ENCODE measurements around the gene ZNF366.

The ZNF366 gene

GRCh38 chr5:72470826-72471225 lies 36.4 kb downstream of the ZNF366 start:
- no peak overlapping the region for H3K9ac ChIP-seq (ENCODE audit: low read depth in 1 of 2, low read length in 2 of 2)
- H3K27me3 ChIP-seq (ENCODE audit: control insufficient read depth in 2 of 2, insufficient read depth in 2 of 2, low read length in 2 of 2): no peaks in the 10 kb centered on the region
- H3K9me3 ChIP-seq (ENCODE audit: control insufficient read depth in 2 of 2, low read length in 2 of 2): no peaks in the 10 kb centered on the region
- no peak overlapping the region for H3K4me3 ChIP-seq (ENCODE audit: low read length in 2 of 2)
- peaks cover 0 to 2% of the 10 kb centered on the region in 2 donors for H3K4me1 ChIP-seq (ENCODE audit: control insufficient read depth in 2 of 2, insufficient read depth in 2 of 2, low read length in 2 of 2)
- no peak overlapping the region for H3K27ac ChIP-seq (ENCODE audit: low read depth in 2 of 2, low read length in 2 of 2)
- no peaks in the 10 kb centered on the region for H3K36me3 ChIP-seq (ENCODE audit: control insufficient read depth in 2 of 2, insufficient read depth in 2 of 2, low read length in 2 of 2)

GRCh38 chr5:72468606-72469005 lies 38.6 kb downstream of the ZNF366 start:
- no peak overlapping the region for H3K27ac ChIP-seq (ENCODE audit: low read depth in 2 of 2, low read length in 2 of 2)
- no peak overlapping the region for H3K9ac ChIP-seq (ENCODE audit: low read depth in 1 of 2, low read length in 2 of 2)

GRCh38 chr5:72468024-72468423 lies 39.2 kb downstream of the ZNF366 start:
- H3K4me1 ChIP-seq (ENCODE audit: control insufficient read depth in 2 of 2, insufficient read depth in 2 of 2, low read length in 2 of 2): peaks cover 2% of the 10 kb centered on the region in 2 donors
- H3K4me3 ChIP-seq (ENCODE audit: low read length in 2 of 2): no peak overlapping the region
- H3K9ac ChIP-seq (ENCODE audit: low read depth in 1 of 2, low read length in 2 of 2): no peak overlapping the region
- no peaks in the 10 kb centered on the region for H3K36me3 ChIP-seq (ENCODE audit: control insufficient read depth in 2 of 2, insufficient read depth in 2 of 2, low read length in 2 of 2)
- H3K27ac ChIP-seq (ENCODE audit: low read depth in 2 of 2, low read length in 2 of 2): no peak overlapping the region
- no peaks in the 10 kb centered on the region for H3K9me3 ChIP-seq (ENCODE audit: control insufficient read depth in 2 of 2, low read length in 2 of 2)
- H3K27me3 ChIP-seq (ENCODE audit: control insufficient read depth in 2 of 2, insufficient read depth in 2 of 2, low read length in 2 of 2): no peaks in the 10 kb centered on the region

More at GRCh38 chr5:72468606-72469005, 38.6 kb downstream of the ZNF366 start:
- no peaks in the 10 kb centered on the region for H3K36me3 ChIP-seq (ENCODE audit: control insufficient read depth in 2 of 2, insufficient read depth in 2 of 2, low read length in 2 of 2)
- H3K9me3 ChIP-seq (ENCODE audit: control insufficient read depth in 2 of 2, low read length in 2 of 2): no peaks in the 10 kb centered on the region
- H3K4me1 ChIP-seq (ENCODE audit: control insufficient read depth in 2 of 2, insufficient read depth in 2 of 2, low read length in 2 of 2): peaks cover 0 to 2% of the 10 kb centered on the region in 2 donors
- no peaks in the 10 kb centered on the region for H3K27me3 ChIP-seq (ENCODE audit: control insufficient read depth in 2 of 2, insufficient read depth in 2 of 2, low read length in 2 of 2)
- no peak overlapping the region for H3K4me3 ChIP-seq (ENCODE audit: low read length in 2 of 2)

GRCh38 chr5:72467461-72467860 lies 39.7 kb downstream of the ZNF366 start:
- Histone ChIP-seq H3K4me1 (ENCODE audit: control insufficient read depth in 2 of 2, insufficient read depth in 2 of 2, low read length in 2 of 2) (peaks cover 2% of the 10 kb centered on the region in 2 donors), H3K36me3 (ENCODE audit: control insufficient read depth in 2 of 2, insufficient read depth in 2 of 2, low read length in 2 of 2) (no peaks in the 10 kb centered on the region), H3K27ac (ENCODE audit: low read depth in 2 of 2, low read length in 2 of 2) (no peak overlapping the region), H3K27me3 (ENCODE audit: control insufficient read depth in 2 of 2, insufficient read depth in 2 of 2, low read length in 2 of 2) (no peaks in the 10 kb centered on the region), H3K9ac (ENCODE audit: low read depth in 1 of 2, low read length in 2 of 2) (no peak overlapping the region), H3K9me3 (ENCODE audit: control insufficient read depth in 2 of 2, low read length in 2 of 2) (no peaks in the 10 kb centered on the region), H3K4me3 (ENCODE audit: low read length in 2 of 2) (no peak overlapping the region)

GRCh38 chr5:72465601-72466563 lies 41.3 kb downstream of the ZNF366 start:
- H3K27ac ChIP-seq (ENCODE audit: low read depth in 2 of 2, low read length in 2 of 2): no peak overlapping the region
- H3K36me3 ChIP-seq (ENCODE audit: control insufficient read depth in 2 of 2, insufficient read depth in 2 of 2, low read length in 2 of 2): no peaks in the 10 kb centered on the region
- no peak overlapping the region for H3K4me3 ChIP-seq (ENCODE audit: low read length in 2 of 2)
- no peak overlapping the region for H3K9ac ChIP-seq (ENCODE audit: low read depth in 1 of 2, low read length in 2 of 2)
- no peaks in the 10 kb centered on the region for H3K27me3 ChIP-seq (ENCODE audit: control insufficient read depth in 2 of 2, insufficient read depth in 2 of 2, low read length in 2 of 2)
- no peaks in the 10 kb centered on the region for H3K9me3 ChIP-seq (ENCODE audit: control insufficient read depth in 2 of 2, low read length in 2 of 2)
- H3K4me1 ChIP-seq (ENCODE audit: control insufficient read depth in 2 of 2, insufficient read depth in 2 of 2, low read length in 2 of 2): peaks cover 2% of the 10 kb centered on the region in 2 donors

GRCh38 chr5:72465066-72465465 lies 42.1 kb downstream of the ZNF366 start:
- Histone ChIP-seq H3K27me3 (ENCODE audit: control insufficient read depth in 2 of 2, insufficient read depth in 2 of 2, low read length in 2 of 2) (no peaks in the 10 kb centered on the region), H3K27ac (ENCODE audit: low read depth in 2 of 2, low read length in 2 of 2) (no peak overlapping the region), H3K9ac (ENCODE audit: low read depth in 1 of 2, low read length in 2 of 2) (no peak overlapping the region), H3K4me1 (ENCODE audit: control insufficient read depth in 2 of 2, insufficient read depth in 2 of 2, low read length in 2 of 2) (peaks cover 2% of the 10 kb centered on the region in 2 donors), H3K36me3 (ENCODE audit: control insufficient read depth in 2 of 2, insufficient read depth in 2 of 2, low read length in 2 of 2) (no peaks in the 10 kb centered on the region), H3K4me3 (ENCODE audit: low read length in 2 of 2) (no peak overlapping the region), H3K9me3 (ENCODE audit: control insufficient read depth in 2 of 2, low read length in 2 of 2) (no peaks in the 10 kb centered on the region)

- no peaks in the 10 kb centered on the region for H3K9me3 ChIP-seq (ENCODE audit: control insufficient read depth in 2 of 2, low read length in 2 of 2)
- no peaks in the 10 kb centered on the region for H3K36me3 ChIP-seq (ENCODE audit: control insufficient read depth in 2 of 2, insufficient read depth in 2 of 2, low read length in 2 of 2)
- no peaks in the 10 kb centered on the region for H3K27me3 ChIP-seq (ENCODE audit: control insufficient read depth in 2 of 2, insufficient read depth in 2 of 2, low read length in 2 of 2)
- H3K4me3 ChIP-seq (ENCODE audit: low read length in 2 of 2): no peak overlapping the region
- no peak overlapping the region for H3K9ac ChIP-seq (ENCODE audit: low read depth in 1 of 2, low read length in 2 of 2)
- no peak overlapping the region for H3K27ac ChIP-seq (ENCODE audit: low read depth in 2 of 2, low read length in 2 of 2)
- H3K4me1 ChIP-seq (ENCODE audit: control insufficient read depth in 2 of 2, insufficient read depth in 2 of 2, low read length in 2 of 2): peaks cover 2 to 5% of the 10 kb centered on the region in 2 donors
Observed at GRCh38 chr5:72464071-72464470, 43.1 kb downstream of the ZNF366 start.

- Histone ChIP-seq H3K27ac (ENCODE audit: low read depth in 2 of 2, low read length in 2 of 2) (no peak overlapping the region), H3K4me1 (ENCODE audit: control insufficient read depth in 2 of 2, insufficient read depth in 2 of 2, low read length in 2 of 2) (peaks cover 2 to 5% of the 10 kb centered on the region in 2 donors), H3K9ac (ENCODE audit: low read depth in 1 of 2, low read length in 2 of 2) (no peak overlapping the region)
Observed at GRCh38 chr5:72463449-72464052, 43.7 kb downstream of the ZNF366 start.

GRCh38 chr5:72460413-72460812 lies 46.8 kb downstream of the ZNF366 start:
- H3K9ac ChIP-seq (ENCODE audit: low read depth in 1 of 2, low read length in 2 of 2): no peak overlapping the region
- H3K4me3 ChIP-seq (ENCODE audit: low read length in 2 of 2): no peak overlapping the region
- H3K4me1 ChIP-seq (ENCODE audit: control insufficient read depth in 2 of 2, insufficient read depth in 2 of 2, low read length in 2 of 2): peaks cover 0 to 5% of the 10 kb centered on the region in 2 donors
- no peak overlapping the region for H3K27ac ChIP-seq (ENCODE audit: low read depth in 2 of 2, low read length in 2 of 2)
- H3K36me3 ChIP-seq (ENCODE audit: control insufficient read depth in 2 of 2, insufficient read depth in 2 of 2, low read length in 2 of 2): no peaks in the 10 kb centered on the region
- no peaks in the 10 kb centered on the region for H3K9me3 ChIP-seq (ENCODE audit: control insufficient read depth in 2 of 2, low read length in 2 of 2)
- H3K27me3 ChIP-seq (ENCODE audit: control insufficient read depth in 2 of 2, insufficient read depth in 2 of 2, low read length in 2 of 2): no peaks in the 10 kb centered on the region

More at GRCh38 chr5:72463449-72464052, 43.7 kb downstream of the ZNF366 start:
- Histone ChIP-seq H3K9me3 (ENCODE audit: control insufficient read depth in 2 of 2, low read length in 2 of 2) (no peaks in the 10 kb centered on the region), H3K27me3 (ENCODE audit: control insufficient read depth in 2 of 2, insufficient read depth in 2 of 2, low read length in 2 of 2) (no peaks in the 10 kb centered on the region), H3K36me3 (ENCODE audit: control insufficient read depth in 2 of 2, insufficient read depth in 2 of 2, low read length in 2 of 2) (no peaks in the 10 kb centered on the region), H3K4me3 (ENCODE audit: low read length in 2 of 2) (no peak overlapping the region)

- Histone ChIP-seq H3K27ac (ENCODE audit: low read depth in 2 of 2, low read length in 2 of 2) (no peak overlapping the region), H3K4me3 (ENCODE audit: low read length in 2 of 2) (no peak overlapping the region), H3K36me3 (ENCODE audit: control insufficient read depth in 2 of 2, insufficient read depth in 2 of 2, low read length in 2 of 2) (no peaks in the 10 kb centered on the region), H3K9me3 (ENCODE audit: control insufficient read depth in 2 of 2, low read length in 2 of 2) (no peaks in the 10 kb centered on the region), H3K27me3 (ENCODE audit: control insufficient read depth in 2 of 2, insufficient read depth in 2 of 2, low read length in 2 of 2) (no peaks in the 10 kb centered on the region), H3K9ac (ENCODE audit: low read depth in 1 of 2, low read length in 2 of 2) (no peak overlapping the region), H3K4me1 (ENCODE audit: control insufficient read depth in 2 of 2, insufficient read depth in 2 of 2, low read length in 2 of 2) (peaks cover 0 to 5% of the 10 kb centered on the region in 2 donors)
Observed at GRCh38 chr5:72459913-72460312, 47.3 kb downstream of the ZNF366 start.
